ENCODE data around the gene PRDM8.

Gene PRDM8

DNA sequence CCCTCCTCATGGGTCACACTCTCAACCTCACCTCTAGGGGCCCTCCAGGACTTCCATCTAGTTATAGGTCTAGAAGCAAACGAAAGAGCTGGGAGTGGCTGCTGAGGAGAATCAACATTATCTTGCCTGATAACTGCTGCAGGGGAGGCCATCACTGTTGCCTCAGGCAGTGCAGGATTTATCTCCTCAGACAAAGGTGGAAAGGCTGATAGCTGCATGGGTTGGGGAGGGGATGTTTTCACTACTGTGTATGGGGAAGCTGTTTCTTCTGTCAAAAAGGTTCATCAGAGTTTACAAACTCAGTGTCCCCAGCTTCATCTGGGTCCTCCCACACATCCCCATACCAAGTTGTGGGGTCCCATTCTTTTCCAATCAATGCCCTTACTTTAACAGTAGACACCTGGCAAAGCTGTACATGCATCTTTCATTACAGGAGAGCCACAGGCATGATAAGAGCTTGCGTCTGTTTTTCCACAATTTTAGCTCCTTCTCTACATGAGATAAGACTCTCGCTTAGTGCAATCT, 17.6 kb upstream of the PRDM8 start:
- Histone ChIP-seq H3K9me3 (ENCODE audit: control insufficient read depth, insufficient read depth, low read depth, low read length) (no peaks in the 10 kb centered on the region), H3K36me3 (ENCODE audit: control insufficient read depth in 2 of 2, insufficient read depth in 1 of 2, low read length in 2 of 2) (no peaks in the 10 kb centered on the region), H3K4me3 (ENCODE audit: low read depth, low read length) (no peak overlapping the region), H3K27ac (ENCODE audit: extremely low read depth, low read depth, low read length) (no peak overlapping the region), H3K4me1 (ENCODE audit: control insufficient read depth, insufficient read depth, low read length) (no peaks in the 10 kb centered on the region)
- ChIA-PET POLR2A (no interaction called here), CTCF (no interaction called here)
- TF ChIP-seq, protein P1, sequence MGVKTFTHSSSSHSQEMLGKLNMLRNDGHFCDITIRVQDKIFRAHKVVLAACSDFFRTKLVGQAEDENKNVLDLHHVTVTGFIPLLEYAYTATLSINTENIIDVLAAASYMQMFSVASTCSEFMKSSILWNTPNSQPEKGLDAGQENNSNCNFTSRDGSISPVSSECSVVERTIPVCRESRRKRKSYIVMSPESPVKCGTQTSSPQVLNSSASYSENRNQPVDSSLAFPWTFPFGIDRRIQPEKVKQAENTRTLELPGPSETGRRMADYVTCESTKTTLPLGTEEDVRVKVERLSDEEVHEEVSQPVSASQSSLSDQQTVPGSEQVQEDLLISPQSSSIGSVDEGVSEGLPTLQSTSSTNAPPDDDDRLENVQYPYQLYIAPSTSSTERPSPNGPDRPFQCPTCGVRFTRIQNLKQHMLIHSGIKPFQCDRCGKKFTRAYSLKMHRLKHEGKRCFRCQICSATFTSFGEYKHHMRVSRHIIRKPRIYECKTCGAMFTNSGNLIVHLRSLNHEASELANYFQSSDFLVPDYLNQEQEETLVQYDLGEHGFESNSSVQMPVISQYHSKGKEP (tag by site-specific recombination; IDR thresholded peaks at IDR 0.05): no peak
- TF ChIP-seq MZF1 (tag by site-specific recombination; IDR thresholded peaks at IDR 0.05; ENCODE audit: borderline replicate concordance) (no peak), ZNF23 (tag by site-specific recombination; IDR thresholded peaks at IDR 0.05; ENCODE audit: borderline replicate concordance) (no peak), ZNF768 (tag by site-specific recombination; IDR thresholded peaks at IDR 0.05) (no peak), ZNF10 (tag by site-specific recombination; IDR thresholded peaks at IDR 0.05) (no peak), GLI2 (tag by site-specific recombination; IDR thresholded peaks at IDR 0.05; ENCODE audit: borderline replicate concordance, low read depth) (no peak), ZNF16 (tag by site-specific recombination; IDR thresholded peaks at IDR 0.05; ENCODE audit: low read depth) (no peak), ZNF529 (tag by site-specific recombination; IDR thresholded peaks at IDR 0.05; ENCODE audit: insufficient replicate concordance) (no peak)

DNA sequence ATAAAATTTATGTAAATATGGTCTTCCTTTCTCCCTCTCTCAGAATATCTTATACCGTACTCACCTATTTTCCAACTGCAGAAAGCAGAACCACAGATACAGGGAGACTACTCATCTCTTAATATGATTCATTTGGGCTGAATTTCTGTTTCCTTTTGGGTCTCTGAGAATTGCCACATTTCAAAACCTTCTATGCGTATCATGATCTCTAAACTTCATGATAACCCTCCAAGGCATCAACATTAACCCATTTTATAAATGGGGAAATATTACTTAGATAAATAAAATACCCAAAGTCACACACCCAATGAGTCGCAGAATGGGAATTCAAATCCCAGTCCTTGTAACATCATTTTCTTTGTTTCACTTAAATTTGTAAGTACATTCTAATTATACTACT, 16.6 kb upstream of the PRDM8 start:
- Histone ChIP-seq H3K27ac (ENCODE audit: extremely low read depth, low read depth, low read length) (no peak overlapping the region), H3K4me3 (ENCODE audit: low read depth, low read length) (no peak overlapping the region), H3K9me3 (ENCODE audit: control insufficient read depth, insufficient read depth, low read depth, low read length) (no peaks in the 10 kb centered on the region), H3K36me3 (ENCODE audit: control insufficient read depth in 2 of 2, insufficient read depth in 1 of 2, low read length in 2 of 2) (no peaks in the 10 kb centered on the region), H3K4me1 (ENCODE audit: control insufficient read depth, insufficient read depth, low read length) (no peaks in the 10 kb centered on the region)
- ChIA-PET CTCF (no interaction called here), POLR2A (no interaction called here)
- TF ChIP-seq MYNN (tag by site-specific recombination; IDR thresholded peaks at IDR 0.05; ENCODE audit: borderline replicate concordance) (no peak), ZNF654 (tag by site-specific recombination; IDR thresholded peaks at IDR 0.05; ENCODE audit: low read depth) (no peak), ZNF132 (tag by site-specific recombination; IDR thresholded peaks at IDR 0.05; ENCODE audit: borderline replicate concordance) (no peak), ZNF184 (tag by site-specific recombination; IDR thresholded peaks at IDR 0.05) (no peak), ZNF571 (tag by site-specific recombination; IDR thresholded peaks at IDR 0.05) (no peak), ZNF221 (tag by site-specific recombination; IDR thresholded peaks at IDR 0.05; ENCODE audit: borderline replicate concordance) (no peak), ZNF239 (tag by site-specific recombination; IDR thresholded peaks at IDR 0.05) (no peak), RBAK (tag by site-specific recombination; IDR thresholded peaks at IDR 0.05) (no peak), OVOL3 (tag by site-specific recombination; IDR thresholded peaks at IDR 0.05) (no peak)
- TF ChIP-seq, protein P2, sequence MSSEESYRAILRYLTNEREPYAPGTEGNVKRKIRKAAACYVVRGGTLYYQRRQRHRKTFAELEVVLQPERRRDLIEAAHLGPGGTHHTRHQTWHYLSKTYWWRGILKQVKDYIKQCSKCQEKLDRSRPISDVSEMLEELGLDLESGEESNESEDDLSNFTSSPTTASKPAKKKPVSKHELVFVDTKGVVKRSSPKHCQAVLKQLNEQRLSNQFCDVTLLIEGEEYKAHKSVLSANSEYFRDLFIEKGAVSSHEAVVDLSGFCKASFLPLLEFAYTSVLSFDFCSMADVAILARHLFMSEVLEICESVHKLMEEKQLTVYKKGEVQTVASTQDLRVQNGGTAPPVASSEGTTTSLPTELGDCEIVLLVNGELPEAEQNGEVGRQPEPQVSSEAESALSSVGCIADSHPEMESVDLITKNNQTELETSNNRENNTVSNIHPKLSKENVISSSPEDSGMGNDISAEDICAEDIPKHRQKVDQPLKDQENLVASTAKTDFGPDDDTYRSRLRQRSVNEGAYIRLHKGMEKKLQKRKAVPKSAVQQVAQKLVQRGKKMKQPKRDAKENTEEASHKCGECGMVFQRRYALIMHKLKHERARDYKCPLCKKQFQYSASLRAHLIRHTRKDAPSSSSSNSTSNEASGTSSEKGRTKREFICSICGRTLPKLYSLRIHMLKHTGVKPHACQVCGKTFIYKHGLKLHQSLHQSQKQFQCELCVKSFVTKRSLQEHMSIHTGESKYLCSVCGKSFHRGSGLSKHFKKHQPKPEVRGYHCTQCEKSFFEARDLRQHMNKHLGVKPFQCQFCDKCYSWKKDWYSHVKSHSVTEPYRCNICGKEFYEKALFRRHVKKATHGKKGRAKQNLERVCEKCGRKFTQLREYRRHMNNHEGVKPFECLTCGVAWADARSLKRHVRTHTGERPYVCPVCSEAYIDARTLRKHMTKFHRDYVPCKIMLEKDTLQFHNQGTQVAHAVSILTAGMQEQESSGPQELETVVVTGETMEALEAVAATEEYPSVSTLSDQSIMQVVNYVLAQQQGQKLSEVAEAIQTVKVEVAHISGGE (tag by site-specific recombination; conservative IDR thresholded peaks at IDR 0.05; ENCODE audit: low read depth): no peak
